ENCODE measurements around the gene RNF217.

The RNF217 gene

DNA sequence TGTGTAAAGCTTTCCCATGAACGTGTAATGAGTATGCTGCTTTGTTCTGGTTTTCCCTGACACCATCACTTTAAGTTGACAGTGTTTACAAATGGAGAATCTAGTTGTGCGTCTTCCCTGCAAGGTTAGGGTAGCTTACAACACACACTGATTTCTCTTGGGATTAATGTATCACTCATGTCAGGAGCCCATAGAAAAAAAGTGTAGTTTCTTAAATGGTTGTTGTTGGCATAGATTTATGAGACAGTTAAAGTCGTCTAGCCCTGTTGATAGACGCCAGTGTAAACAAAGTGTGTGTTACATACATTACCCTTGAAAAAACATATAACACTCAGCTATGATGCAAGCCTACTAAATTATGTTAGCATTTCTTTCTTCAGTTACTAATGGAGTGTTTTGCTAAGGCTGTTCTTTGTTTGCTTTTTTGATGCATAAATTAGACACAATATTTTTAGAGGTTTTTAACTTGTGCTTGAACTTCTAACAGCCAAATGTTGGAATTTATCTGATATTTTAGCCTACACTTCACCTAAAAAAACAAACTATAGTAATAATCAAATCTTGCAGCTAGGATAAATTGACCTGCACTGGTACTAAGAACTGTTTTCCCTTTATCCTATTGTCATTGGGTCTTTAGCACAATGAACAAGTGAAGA is 88.6 kb downstream of the RNF217 start:
- no peak for TF ChIP-seq CTCF (IDR thresholded peaks at IDR 0.05; ENCODE audit: low read length, missing control alignments)
- DNase-seq (ENCODE audit: low read depth) = peak; percentile 21
- no peak overlapping the region for H3K4me3 ChIP-seq (replicated peaks; ENCODE audit: low read depth, low read length)

DNA sequence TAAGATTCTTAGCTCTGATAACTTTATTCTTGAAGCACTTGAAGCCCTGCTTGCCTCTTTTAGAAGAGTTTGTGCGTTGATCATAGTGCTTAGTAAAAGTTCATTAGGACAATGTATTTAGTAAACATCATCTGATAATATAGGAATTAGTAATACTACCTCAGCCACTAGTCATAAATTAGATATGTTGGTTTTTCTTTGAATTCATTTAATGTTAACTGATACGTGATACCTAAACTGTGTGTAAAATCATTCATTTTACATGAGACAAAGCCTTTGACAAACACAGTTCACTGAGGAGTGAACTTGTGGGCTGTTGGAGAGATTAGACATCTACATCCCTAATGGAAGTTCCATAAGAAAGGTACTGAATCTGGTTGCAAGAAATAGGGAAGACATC is 91.6 kb downstream of the RNF217 start:
- TF ChIP-seq CTCF (IDR thresholded peaks at IDR 0.05; ENCODE audit: low read length, missing control alignments) = no peak
- no peak for DNase-seq (ENCODE audit: low read depth)
- no peak overlapping the region for H3K4me3 ChIP-seq (replicated peaks; ENCODE audit: low read depth, low read length)

- DNase-seq (ENCODE audit: low read depth) = no peak
- no peak for TF ChIP-seq CTCF (IDR thresholded peaks at IDR 0.05; ENCODE audit: low read length, missing control alignments)
- H3K4me3 ChIP-seq (replicated peaks; ENCODE audit: low read depth, low read length) = no peak overlapping the region
These were observed 92.1 kb downstream of the RNF217 start for GRCh38 chr6:125054331-125054730.

DNA sequence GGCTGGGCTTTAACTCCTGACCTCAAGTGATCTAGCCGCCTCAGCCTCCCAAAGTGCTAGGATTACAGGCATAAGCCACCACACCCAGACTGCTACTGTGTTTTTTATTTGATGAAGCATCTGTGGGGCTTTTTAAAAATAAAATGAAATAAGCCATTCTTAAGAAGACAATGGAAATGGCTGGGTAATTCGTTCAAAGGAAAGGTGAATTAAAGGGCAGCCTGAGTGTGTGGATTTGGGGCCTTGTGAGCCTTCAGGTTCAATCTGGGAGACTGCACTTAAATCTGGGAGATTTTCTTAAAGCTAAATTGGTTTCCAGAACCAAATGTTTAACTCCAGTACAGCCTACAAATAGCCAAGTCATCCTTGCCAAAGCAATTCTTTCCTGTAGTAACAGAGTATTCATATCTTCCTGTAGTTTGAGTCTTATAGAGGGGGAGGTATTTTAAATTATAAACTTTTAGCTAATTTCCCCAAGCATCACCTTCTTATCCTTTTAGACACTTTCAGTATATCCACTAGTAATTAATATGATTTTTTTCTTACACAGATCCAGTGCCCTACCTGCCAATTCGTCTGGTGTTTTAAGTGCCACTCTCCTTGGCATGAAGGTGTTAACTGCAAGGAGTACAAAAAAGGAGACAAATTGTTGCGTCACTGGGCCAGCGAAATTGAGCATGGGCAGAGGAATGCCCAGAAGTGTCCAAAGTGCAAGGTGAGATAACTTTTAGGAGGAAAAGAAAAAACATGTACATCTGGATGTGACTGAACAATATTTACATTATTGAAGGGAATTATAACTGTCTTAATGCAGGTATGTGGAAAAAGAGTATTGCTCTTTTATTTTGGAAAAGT is 95.4 kb downstream of the RNF217 start:
- no peak for DNase-seq (ENCODE audit: low read depth)
- no peak overlapping the region for H3K4me3 ChIP-seq (replicated peaks; ENCODE audit: low read depth, low read length)
- TF ChIP-seq CTCF (IDR thresholded peaks at IDR 0.05; ENCODE audit: low read length, missing control alignments) = no peak

GRCh38 chr6:125058546-125058945 is 96.3 kb downstream of the RNF217 start:
- TF ChIP-seq CTCF (IDR thresholded peaks at IDR 0.05; ENCODE audit: low read length, missing control alignments) = no peak
- no peak overlapping the region for H3K4me3 ChIP-seq (replicated peaks; ENCODE audit: low read depth, low read length)
- DNase-seq (ENCODE audit: low read depth) = no peak

- no peak overlapping the region for H3K4me3 ChIP-seq (replicated peaks; ENCODE audit: low read depth, low read length)
- no peak for DNase-seq (ENCODE audit: low read depth)
- no peak for TF ChIP-seq CTCF (IDR thresholded peaks at IDR 0.05; ENCODE audit: low read length, missing control alignments)
These were observed 101.1 kb downstream of the RNF217 start for GRCh38 chr6:125063307-125063706.

All from fibroblast of pulmonary artery (primary cell).